ACHN (cell line): Measurements from ENCODE around the gene AVP.
A peak's percentile ranks its signal among the peaks of the same experiment; 100 is the strongest.
"Not testable (repeated sequence)": the region's sequence is repeated elsewhere in the genome, so short reads cannot be mapped to it uniquely, and the experiment has no call there.

Experiments used
- DNase-seq: peaks from one replicate; pipeline ENCODE4 v3.0.0-alpha.2; 2015
- in situ Hi-C: cut with HindIII; loops from 2 replicates; pipeline ENCODE4 v1.10.0; 2017; ENCODE audit warnings: low sequenced_read_pairs, low pct_ligation_motif_present, low pct_unique_long_range_greater_than_20kb

The AVP gene

DNA sequence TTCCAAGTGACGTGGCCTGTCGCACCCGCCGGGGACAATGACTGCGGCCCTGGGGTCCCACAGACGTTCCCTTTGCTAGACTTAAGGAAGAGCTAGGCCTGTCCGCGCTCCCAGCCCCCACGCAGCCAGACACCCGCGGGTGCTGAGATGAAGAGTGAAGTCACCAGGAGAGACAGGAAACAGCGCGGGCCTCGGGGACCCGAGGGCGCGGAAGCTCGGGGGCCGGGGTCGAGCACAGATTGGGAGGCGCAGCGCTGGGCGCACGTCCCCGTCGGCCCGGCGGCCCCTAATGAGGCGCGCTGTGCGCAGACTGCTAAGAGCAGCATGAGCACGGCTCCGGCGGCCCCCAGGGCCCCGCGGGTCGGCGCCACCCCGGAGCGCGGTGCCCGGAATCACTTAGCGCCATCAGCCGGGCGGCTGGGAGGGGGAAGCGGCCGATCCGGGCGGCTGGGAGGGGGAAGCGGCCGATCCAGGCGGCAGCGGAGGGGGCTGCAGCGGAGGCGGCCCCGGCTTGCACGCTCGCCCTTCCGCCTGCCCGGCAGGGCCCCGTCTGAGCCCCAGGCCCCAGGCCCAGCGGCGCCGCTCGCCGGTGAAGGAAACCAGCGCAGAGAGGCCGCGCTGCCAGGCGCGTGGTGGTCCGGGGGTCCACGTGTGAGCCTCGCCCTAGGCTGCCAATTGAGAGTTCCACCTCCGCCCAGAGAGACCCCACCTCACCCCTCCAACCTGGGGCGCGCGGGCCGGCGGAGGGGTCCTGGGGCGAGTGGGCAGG is 8.3 kb upstream of the AVP start:
- DNase-seq: no peak
- in situ Hi-C loops: no loop called here

DNA sequence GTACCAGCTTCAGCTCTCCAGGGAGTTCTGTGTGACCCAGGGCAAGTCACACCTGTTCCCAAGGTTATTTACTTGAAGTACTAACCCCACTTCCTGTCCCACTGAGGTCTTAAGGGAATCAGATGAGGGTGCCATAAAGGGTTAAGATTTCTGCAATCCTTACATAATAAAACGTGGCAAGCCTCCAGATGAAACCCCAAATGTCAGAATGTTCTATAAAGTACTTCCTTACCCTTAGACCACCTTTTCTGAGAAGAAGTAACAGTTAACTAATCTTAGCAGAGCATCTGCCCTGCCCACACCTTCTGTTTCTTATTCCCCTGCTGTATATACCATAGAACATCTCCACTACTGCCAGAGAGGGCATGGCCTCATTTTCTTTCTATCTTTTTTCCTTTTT is 6.0 kb upstream of the AVP start:
- no peak for DNase-seq
- in situ Hi-C loops: no loop called here

DNA sequence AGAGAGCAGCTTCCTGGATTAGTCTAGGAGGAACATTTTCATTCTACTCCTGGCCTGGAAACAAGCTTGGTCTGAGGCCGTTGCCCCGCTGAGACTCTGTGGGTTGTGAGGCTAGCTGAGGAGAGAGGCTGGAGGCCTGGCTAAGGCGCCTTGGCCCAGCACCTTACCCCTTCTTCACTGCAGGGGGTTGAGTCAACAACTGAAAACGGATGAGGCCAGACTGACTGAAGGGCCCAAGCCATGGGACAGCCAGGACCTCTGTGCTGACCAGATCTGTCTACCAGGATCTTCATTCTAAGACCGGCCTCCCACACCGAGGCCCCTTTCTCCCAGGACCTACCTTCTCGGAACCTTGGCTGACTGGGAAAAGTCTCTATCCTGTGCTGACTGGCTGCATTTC is 3.5 kb upstream of the AVP start:
- in situ Hi-C loops: no loop called here
- no peak for DNase-seq

DNA sequence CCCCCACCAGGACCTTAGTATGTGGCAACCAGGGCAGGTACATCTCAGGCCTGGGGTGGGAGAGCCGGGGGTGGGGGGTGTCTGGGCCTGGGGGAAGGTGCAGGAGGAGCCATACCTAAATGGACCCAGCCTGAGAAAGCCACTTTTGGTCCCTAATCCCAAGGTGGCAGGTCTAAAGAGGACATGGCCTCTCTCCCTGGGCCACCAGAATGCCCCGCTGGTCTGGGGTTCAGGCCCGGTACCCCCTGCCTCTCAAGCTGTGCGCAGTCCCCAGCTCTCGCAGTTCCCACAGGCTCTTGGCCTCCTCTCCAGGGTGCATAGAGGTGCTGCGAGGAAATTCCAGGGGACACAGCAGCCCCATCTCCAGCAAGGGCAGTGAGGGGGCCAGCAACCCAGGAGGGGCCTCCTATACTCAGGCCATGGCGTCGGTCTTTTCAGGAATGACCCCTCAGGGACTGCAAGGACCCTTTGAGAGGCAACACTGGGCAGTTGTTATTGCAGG is 1.1 kb upstream of the AVP start:
- DNase-seq: no peak
- in situ Hi-C loops: no loop called here

DNA sequence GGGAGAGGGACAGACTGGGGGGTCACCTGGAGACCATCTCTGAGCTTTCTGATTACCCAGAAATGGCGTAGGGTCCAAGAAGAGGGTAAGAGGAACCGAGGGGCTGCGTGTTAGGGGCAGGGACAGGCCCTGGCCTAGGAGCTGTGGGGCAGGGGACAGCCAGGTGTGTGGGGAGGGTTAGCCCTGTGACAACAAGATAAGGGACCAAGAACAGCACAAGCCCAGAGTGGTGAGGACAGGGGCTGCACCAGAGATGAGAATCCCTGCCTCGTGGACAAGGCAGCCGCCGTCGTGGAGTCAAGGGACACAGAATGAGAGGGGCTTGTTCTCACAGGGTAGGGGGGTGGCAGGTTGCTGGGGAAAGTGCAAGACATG is 449 bp upstream of the AVP start:
- no peak for DNase-seq
- in situ Hi-C loops: no loop called here

DNA sequence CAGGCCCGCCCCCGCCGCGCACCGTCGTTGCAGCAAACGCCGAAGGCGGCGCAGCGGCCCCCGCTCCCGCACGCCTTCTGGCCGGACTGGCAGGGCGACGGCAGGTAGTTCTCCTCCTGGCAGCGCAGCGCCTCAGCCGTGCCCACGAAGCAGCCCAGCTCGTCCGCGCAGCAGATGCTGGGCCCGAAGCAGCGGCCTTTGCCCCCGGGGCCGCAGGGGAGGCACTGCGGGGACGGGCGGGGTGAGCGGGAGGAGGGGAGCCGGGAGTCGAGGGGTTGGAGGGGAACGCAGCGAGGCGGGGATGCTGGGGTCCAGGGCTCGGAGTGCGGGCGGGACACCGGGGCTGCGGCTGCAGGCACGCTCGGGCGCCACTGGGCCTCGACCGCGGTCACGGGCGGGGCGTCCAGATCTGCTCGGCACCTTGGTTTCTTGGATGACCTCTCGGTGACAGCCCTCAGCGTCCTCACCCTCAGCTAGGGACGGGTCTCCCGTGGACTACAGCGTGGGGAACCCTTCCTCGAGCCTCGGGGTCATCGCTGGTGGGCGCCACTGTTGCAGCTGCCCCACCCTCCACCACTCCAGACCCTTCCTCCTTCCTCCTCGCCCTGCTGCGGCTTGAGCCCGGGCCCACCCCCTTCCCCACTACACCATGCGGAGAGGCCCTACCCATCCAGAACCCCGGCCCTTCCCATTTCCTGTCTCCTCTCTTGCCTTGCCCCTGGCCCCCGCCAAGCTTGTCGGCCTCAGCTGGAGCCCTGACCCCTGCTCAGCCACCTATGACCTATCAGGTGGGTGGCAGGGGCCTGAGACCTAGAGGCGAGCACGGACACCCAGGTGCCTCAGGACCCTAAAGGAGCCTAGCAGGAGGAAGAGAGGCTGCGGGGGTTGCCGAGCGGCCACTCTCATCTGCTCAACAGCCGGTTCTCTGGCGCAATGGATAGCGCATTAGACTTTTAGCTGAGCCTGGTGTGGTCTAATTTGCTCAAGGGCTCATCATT is 1.3 kb downstream of the AVP start:
- no peak for DNase-seq
- in situ Hi-C loops: no loop called here

DNA sequence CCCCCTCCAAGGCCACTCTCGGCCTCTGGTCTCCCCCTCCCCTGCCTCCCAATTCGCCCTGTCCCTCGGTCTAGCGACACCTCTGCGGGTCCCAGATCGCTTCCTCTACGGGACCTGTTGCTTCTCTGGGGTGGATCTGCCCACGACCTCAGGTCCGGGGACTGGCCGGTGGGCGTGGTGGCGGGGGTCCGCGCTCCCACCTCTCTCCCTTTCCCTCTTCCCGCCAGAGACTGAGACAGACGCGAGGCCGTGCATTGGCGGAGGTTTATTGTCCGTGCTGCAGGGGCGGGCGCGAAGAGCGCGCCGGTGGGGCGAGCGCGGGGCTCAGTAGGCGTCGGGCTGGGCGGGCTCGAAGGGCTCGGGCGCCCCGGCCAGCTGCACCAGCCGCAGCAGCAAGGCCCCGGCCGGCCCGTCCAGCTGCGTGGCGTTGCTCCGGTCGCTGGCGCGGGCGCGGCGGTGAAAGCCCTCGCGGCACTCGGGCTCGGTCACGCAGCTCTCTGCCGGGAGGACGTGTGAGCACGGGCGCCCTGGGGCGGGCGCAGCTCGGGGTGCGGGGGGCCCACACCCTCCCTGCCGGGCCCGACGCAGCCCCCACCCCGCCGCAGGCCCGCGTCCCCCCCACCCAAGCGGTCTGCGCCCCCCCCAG is 2.1 kb downstream of the AVP start:
- no peak for DNase-seq

DNA sequence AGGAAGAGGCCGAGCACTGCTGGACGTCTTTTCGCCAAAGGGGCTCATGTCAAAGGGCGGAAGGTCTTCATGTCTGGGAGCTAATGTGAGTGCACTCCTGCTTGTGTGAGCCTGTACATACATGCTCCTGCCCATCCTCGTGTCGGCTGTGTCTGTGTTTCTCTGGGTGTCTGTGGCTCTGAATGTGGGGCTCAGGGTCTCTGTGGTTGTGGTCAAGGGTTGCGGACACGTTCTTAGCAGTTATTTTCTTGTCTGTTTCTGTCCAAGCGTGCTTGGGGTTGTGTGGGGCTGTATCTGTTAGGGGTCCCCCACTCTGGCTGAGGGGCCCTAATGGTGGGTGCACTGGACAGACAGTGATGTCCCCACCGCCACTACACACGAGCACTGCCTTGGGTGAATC is 2.9 kb downstream of the AVP start:
- in situ Hi-C loops: no loop called here
- DNase-seq: peak; percentile 6

More for the DNA sequence above, 2.1 kb downstream of the AVP start:
- in situ Hi-C loops: no loop called here

DNA sequence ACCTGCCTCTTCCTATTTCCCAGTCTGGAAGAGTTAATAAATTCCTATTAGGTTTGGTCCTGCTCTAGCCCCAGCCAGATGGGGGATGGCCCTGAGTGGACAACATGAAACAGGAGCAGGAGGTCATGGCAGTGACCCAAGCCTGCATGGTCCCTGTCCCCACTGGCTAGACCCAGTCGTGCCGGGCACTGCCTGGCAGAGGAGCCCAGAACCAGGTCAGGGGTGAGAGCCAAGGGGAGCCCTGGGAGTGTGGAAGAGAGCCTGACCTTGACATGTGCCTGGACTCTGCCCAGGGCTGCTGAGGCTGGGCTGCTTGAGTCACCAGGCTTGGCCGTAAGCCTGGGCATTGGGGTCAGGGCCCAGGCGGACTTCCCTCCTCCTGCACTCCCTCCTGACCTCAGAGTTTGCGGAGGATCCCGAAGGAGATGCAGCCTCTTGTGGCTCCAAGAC is 3.6 kb downstream of the AVP start:
- in situ Hi-C loops: no loop called here
- DNase-seq: peak; percentile 85

DNA sequence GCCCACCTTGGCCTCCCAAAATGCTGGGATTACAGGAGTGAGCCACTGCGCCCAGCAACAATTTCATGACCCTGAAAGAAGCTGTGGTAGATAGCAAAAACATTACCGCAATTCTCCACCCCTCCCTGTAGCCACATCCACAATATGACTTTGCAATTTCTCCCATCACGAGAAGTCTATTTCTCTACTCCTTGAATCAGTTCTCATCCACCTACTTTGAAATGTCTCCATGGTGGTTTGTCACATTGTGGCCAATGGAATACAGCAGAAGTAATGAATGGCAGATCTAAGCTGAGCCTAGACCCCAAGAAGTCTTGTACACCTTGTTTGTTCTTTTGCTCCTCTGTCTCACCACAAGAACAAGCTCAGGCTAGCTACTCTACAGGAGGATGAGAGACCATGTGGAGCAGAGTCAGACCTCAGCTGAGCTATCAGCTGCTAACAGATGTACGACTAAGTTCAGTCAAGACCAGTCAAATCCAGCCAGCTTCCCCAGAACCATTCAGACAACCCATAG is 6.8 kb downstream of the AVP start:
- DNase-seq: no peak
- in situ Hi-C loops: no loop called here

DNA sequence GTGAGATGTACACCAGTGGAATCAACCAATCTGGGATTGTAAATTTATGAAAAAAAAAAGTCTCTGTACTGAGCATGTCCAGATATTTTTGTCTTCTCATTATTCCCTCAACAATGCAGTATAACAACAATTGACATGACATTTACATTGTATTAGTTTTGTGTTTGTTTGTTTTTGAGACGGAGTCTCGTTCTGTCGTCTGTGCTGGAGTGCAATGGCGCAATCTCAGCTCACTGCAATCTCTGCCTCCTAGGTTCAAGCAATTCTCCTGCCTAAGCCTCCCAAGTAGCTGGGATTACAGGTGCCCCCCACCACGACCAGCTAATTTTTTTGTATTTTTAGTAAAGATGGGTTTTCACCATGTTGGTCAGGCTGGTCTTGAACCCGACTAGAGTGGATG is 9.2 kb downstream of the AVP start:
- in situ Hi-C loops, DNase-seq: not testable (repeated sequence)

DNA sequence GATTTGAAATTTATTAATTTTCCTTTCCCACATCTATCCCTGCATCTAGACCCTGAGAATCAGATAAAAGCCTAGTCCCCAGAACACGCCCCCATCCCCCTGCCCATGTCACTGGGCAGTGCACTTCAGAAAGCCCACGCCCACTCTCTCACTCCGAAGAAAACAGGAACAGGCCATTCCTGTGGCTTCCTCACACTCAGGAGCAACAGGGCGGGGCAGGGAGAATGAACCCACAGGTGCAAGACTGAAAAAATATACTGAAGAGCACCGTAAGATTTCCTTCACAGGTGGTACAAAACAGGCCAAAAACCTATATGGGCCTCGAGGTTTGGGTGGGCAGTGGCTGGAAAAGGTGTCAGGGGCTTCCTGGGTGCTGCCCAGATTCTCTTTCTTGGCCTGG is 9.7 kb downstream of the AVP start:
- no peak for DNase-seq
- in situ Hi-C loops: no loop called here

DNA sequence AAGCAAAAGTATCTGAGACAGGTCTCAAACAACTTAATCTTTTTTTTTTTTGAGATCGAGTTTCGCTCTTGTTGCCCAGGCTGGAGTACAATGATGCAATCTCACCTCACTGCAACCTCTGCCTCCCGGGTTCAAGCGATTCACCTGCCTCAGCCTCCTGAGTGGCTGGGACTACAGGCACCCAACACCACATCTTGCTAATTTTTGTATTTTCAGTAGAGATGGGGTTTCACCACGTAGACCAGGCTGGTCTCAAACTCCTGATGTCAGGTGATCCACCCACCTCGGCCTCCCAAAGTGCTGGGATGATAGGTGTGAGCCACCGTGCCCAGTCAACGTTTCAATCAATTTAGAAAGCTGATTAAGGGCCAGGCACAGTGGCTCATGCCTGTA is 11.3 kb downstream of the AVP start:
- not testable (repeated sequence) for DNase-seq

DNA sequence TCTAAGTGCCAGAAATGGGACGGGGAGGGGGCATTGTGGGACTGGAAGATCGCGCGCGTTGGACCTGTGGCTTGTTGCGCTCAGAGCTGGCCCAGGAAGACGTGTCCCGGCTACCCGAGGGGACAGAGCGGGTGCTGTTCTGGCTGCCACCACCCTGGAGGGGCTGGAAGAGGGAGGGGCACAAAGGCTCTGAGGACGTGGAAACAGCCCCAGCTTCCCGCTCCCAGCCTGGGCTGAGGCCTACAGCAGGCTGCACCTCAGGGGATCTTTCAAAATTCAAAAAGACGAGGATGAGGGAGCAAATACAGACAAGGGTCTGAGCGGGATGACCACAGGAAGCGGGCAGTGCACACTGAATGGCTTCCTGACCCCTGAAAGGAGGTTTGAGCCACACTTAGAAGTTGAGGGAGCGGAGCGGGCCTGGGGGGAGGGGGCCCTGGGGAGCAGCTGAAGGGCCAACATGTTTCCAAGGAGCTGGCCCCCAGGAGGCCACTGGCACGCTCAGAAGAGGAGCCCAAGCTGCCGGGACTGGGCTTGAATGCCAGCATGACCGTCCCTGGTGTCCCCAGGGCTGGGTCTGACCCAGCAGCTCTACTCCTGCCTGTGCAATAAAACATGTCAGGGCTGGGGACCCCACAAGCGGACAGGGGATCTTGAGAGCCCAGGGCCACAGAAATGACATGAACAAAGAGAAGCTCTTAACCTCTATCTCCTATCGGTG is 11.8 kb downstream of the AVP start:
- in situ Hi-C loops: no loop called here
- DNase-seq: no peak

More for the DNA sequence above, 11.3 kb downstream of the AVP start:
- in situ Hi-C loops: not testable (repeated sequence)

DNA sequence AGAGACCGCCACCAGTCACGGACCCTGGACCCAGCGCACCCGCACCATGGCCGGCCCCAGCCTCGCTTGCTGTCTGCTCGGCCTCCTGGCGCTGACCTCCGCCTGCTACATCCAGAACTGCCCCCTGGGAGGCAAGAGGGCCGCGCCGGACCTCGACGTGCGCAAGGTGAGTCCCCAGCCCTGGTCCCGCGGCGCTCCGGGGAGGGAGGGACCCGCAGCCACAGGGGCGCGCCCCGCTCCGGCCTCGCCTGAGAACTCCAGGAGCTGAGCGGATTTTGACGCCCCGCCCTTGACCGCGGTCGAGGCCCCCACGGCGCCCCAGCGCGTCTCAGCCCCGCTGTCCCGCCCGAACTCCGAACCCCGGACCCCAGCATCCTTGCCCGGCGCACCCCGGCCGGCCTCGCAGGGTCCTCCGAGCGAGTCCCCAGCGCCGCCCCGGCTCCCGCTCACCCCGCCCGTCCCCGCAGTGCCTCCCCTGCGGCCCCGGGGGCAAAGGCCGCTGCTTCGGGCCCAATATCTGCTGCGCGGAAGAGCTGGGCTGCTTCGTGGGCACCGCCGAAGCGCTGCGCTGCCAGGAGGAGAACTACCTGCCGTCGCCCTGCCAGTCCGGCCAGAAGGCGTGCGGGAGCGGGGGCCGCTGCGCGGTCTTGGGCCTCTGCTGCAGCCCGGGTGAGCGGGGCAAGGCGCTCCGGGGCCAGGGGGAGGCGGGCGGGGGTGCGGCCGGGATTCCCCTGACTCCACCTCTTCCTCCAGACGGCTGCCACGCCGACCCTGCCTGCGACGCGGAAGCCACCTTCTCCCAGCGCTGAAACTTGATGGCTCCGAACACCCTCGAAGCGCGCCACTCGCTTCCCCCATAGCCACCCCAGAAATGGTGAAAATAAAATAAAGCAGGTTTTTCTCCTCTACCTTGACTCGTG is 12.7 kb downstream of the AVP start, which contains the start of gene OXT:
TSS of gene OXT (plus strand) at position 11 of the 920 bp plus-strand sequence. CDS start at position 47, 36 bp downstream.
- no peak for DNase-seq
- in situ Hi-C loops: no loop called here

DNA sequence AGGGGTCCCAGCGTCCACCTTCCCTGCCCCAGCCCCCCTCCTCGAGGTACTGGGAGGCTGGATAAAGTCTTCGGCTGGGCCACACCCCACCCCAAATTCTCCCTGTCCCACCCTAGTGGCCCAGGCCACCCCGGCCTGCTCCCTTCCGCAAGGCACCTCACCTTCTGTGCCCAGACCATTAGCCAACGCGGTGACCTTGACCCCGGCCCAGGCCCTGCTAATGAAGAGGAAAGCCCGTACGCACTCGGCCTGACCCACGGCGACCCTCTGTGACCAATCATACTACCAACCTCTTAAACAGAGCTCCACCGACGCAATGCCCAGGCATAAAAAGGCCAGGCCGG is 13.3 kb downstream of the AVP start:
- DNase-seq: no peak
- in situ Hi-C loops: no loop called here

DNA sequence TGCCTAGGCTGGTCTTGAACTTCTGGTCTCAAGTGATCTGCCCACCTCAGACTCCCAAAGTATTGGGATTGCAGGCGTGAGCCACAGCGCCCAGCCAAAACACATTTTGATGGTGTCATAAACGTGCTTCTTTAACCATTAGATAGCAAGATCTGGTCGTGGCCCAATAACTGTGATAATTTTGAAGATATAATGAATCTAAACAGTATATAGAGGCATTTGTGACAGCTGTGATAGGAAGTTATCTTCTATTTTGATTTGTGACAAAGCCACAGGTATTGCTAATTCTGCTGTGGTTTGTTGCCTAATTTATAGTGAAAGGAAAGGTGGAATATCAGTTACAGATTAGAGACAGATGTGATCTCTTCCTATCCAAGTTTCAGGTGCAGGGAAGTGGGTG is 13.8 kb downstream of the AVP start:
- no peak for DNase-seq
- in situ Hi-C loops: no loop called here
